Epithelial cell of esophagus (primary cell): ENCODE measurements around the gene ZNF823.

Experiments
- DNase-seq: peaks from one replicate; pipeline ENCODE4 v3.0.0; 2010; ENCODE audit warnings: low read depth
- H3K4me3 ChIP-seq: 2 replicates; pipeline ENCODE4 v1.5.1; 2011; ENCODE audit warnings: mild to moderate bottlenecking, low read length, control low read depth
- TF ChIP-seq, protein P1 (sequence below): IDR thresholded peaks from 2 replicates; pipeline ENCODE4 v1.5.1; 2011; ENCODE audit warnings: low read depth, mild to moderate bottlenecking, low read length, control low read depth, inconsistent platforms; ENCODE audit not compliant: insufficient read depth; ENCODE audit errors: missing control alignments

Gene ZNF823

DNA sequence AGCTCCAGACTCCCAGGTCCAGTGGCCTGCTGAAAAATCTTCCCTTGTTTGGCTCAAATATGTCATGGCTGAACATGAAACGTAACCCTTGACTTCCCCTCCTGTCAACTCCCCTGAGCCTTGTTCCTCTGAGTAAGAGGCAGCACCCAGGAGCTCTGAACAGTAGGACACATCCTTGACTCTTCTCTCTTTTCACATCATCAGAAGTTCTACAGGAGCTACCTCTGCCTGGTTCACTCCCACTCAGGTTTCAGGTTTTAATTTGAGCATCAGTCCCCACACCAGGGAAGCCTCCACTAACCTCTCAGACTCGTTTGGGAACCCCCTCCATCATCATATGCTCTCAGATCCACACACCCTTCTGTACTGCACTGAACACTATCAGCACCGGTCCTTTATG lies 30.3 kb downstream of the ZNF823 start:
- DNase-seq: no peak
- TF ChIP-seq, protein P1, sequence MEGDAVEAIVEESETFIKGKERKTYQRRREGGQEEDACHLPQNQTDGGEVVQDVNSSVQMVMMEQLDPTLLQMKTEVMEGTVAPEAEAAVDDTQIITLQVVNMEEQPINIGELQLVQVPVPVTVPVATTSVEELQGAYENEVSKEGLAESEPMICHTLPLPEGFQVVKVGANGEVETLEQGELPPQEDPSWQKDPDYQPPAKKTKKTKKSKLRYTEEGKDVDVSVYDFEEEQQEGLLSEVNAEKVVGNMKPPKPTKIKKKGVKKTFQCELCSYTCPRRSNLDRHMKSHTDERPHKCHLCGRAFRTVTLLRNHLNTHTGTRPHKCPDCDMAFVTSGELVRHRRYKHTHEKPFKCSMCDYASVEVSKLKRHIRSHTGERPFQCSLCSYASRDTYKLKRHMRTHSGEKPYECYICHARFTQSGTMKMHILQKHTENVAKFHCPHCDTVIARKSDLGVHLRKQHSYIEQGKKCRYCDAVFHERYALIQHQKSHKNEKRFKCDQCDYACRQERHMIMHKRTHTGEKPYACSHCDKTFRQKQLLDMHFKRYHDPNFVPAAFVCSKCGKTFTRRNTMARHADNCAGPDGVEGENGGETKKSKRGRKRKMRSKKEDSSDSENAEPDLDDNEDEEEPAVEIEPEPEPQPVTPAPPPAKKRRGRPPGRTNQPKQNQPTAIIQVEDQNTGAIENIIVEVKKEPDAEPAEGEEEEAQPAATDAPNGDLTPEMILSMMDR: no peak
- H3K4me3 ChIP-seq: no peak overlapping the region

DNA sequence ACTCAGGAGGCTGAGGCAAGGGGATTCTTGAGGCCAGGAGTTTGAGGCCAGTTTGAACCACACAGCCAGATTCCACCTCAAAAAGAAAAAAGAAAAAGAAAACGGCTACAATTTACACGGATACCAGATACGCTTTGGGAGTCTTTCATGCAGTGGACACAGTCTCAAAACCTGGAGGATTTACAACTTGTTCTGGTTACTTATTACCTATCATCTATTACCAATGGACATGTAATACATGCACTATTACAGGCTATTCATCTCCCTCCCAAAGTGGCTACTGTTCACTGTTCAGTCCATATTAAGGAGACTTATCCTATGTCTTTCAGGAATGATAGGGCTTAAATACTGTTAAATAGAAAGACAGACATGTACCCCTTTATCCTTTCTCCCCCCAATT lies 33.3 kb downstream of the ZNF823 start:
- no peak overlapping the region for H3K4me3 ChIP-seq
- TF ChIP-seq, protein P1: no peak
- DNase-seq: no peak

DNA sequence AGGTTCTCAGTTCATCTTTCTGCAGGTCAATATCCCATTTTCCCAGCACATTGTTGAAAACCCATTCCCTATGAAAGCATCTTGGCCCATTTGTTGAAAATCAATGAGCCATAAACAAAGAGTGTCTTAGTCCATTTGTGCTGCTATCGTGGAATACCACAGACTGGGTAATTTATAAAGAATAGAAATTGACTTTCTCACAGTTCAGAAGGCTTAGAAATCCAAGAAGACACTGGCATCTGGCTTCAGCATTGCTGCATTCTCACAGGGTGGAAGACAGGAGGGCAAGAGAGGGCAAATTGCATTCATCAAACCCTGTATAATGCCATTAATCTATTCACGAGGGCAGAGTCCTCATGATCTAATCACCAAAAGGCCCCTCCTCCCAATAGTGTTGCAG lies 34.1 kb downstream of the ZNF823 start:
- no peak for DNase-seq
- TF ChIP-seq, protein P1: no peak
- H3K4me3 ChIP-seq: no peak overlapping the region

DNA sequence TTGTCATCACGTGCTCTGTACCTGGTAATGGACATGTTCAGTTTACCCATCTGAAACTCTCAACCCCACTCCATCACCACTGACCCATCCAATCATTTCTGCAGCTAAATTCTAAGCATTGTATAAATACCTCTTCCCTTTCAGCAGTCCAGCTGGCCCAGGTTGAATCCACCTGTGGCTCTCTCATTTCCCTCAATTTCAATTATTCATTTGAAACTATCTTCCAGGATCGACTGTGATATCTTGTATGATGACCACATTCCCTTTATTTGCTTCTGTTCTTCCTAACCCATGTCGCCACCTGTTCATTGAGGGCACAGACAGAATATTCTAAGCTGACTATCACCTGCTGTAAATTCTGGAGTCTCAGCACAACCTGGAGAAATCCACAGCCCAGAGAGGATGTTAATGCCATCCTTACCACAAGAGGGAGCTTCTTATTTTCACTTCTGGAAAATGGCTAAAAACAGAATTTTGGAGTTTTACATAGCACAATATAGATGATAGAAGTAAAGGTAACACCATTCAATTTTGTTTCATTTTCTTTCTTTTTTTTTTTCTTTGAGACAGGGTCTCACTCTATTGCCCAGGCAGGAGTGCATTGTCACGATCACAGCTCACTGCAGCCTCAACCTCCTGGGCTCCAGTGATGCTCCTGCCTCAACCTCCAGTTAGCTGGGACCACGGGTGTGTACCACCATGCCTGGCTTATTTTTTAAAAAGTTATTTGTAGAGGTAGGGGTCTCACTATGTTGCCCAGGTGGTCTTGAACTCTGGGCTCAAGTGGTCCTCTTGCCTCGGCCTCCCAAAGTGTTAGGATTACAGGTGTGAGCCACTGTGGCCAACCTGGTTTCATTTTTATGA lies 38.6 kb downstream of the ZNF823 start:
- TF ChIP-seq, protein P1: peak; percentile 74
- DNase-seq: peak; percentile 53

DNA sequence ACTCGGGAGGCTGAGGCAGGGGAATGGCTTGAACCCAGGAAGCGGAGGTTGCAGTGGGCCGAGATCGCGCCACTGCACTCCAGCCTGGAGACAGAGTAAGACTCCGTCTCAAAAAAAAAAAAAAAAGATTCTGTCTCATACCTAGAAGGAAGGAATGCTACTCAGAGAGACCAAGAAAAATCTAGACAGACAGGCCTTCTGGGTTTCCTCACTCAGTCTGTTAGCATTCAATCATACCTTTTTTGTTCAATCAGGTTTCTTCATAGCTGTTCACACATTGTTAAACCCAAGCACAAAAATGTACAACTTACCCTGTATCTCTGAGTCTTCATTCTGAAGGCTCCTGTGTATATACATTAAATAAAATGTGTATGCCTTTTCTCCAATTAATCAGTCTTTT lies 40.5 kb downstream of the ZNF823 start:
- H3K4me3 ChIP-seq: no peak overlapping the region
- TF ChIP-seq, protein P1: no peak
- no peak for DNase-seq

More for the DNA sequence above, 38.6 kb downstream of the ZNF823 start:
- H3K4me3 ChIP-seq: no peak overlapping the region

DNA sequence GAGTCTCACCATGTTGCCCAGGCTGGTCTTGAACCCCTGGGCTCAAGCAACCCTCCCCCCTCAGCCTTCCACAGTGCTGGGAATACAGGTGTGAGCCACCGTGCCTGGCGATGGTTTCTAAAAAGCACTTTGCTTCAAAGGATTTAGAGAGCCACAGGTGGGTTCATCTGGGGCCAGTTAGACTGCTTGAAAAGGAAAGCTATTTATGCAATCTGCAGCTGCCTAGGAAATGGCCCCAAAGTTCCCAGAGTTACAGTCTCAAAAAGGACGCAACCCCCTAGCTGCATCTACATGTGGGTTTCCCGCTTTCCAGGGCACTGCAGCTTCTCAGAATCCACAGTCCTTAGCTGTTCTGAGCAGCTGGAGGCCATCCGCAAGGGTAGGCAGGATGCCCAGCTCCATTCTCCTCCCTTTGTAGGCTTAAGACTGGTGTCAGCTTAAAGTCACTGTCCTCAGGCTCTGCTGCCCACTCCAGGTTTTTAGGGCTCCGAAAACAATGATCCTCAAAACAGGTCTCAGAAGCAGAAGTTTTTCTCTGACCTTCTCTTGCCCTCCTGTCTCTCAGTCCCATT lies 41.4 kb downstream of the ZNF823 start:
- H3K4me3 ChIP-seq: no peak overlapping the region
- TF ChIP-seq, protein P1: no peak
- no peak for DNase-seq
